Chondrocyte (in vitro differentiated cells): Measurements from ENCODE around the gene LCE2D. TPM values are rescaled to one million over a fixed set of nuclear protein-coding genes. Genes with fewer than 3 reads are reported as not detected.

Experiments
- DNase-seq: peaks from one replicate; pipeline ENCODE4 v3.0.0; 2021; ENCODE audit warnings: mixed read lengths, low spot score
- H3K27ac Mint-ChIP-seq: one replicate; pipeline ENCODE4 v1.8.0; 2021; ENCODE audit warnings: mild to moderate bottlenecking, moderate library complexity, mixed read lengths; ENCODE audit not compliant: unreplicated experiment
- H3K27me3 Mint-ChIP-seq: 2 replicates; pipeline ENCODE4 v1.8.0; 2021; ENCODE audit warnings: low read depth, mixed read lengths
- H3K36me3 Mint-ChIP-seq: 2 replicates; pipeline ENCODE4 v1.8.0; 2021; ENCODE audit warnings: low read depth, mixed read lengths
- H3K4me1 Mint-ChIP-seq: 2 replicates; pipeline ENCODE4 v1.8.0; 2021; ENCODE audit warnings: low read depth, mild to moderate bottlenecking, mixed read lengths
- H3K4me3 Mint-ChIP-seq: one replicate; pipeline ENCODE4 v1.8.0; 2021; ENCODE audit warnings: mild to moderate bottlenecking, moderate library complexity, mixed read lengths; ENCODE audit not compliant: unreplicated experiment
- H3K9me3 Mint-ChIP-seq: 2 replicates; pipeline ENCODE4 v1.8.0; 2021; ENCODE audit warnings: low read depth, mixed read lengths
- CTCF ChIP-seq: fragments of 200-600 bp; sonication (generic); IDR thresholded peaks from 2 replicates; pipeline ENCODE4 v1.5.0; 2021; ENCODE audit warnings: antibody characterized with exemption, mild to moderate bottlenecking, moderate library complexity
- long read RNA-seq: library from polyadenylated mRNA; stranded (forward); transcript quantifications from one replicate; pipeline ENCODE4 v2.0.0, GENCODE V29; 2021
- total RNA-seq: library from RNA; stranded (reverse); gene quantifications from 3 replicates; pipeline ENCODE4 v1.2.1, GENCODE V29; 2021

LCE2D gene
- not detected in 3 replicates for total RNA-seq
- long read RNA-seq = 0 reads

DNA sequence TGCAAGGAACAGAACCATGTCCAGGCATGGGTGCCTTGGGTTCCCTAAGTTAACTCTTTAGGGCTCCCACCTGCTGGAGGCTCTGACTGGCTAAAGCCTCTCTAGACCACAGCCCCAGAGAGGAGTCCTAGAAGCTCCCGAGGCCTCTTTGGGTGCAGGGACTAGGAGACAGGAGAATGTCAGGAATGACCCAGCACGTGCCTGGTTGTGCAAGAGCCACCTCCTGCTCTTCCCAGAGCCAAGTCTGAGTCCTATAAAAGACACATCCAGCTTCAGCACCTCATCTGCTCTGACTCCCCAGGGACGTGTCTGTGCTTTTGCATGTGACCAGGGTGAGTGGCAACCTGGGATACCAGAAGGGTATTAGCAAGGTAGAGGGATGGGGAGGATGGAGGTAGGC, at the start of gene LCE2D:
Gene LCE2D (plus strand): TSS at position 283 of the 400 bp plus-strand sequence. CDS start 726 bp downstream, outside the sequence.
- peaks cover 1% of the 10 kb centered on the region for H3K27me3 Mint-ChIP-seq

DNA sequence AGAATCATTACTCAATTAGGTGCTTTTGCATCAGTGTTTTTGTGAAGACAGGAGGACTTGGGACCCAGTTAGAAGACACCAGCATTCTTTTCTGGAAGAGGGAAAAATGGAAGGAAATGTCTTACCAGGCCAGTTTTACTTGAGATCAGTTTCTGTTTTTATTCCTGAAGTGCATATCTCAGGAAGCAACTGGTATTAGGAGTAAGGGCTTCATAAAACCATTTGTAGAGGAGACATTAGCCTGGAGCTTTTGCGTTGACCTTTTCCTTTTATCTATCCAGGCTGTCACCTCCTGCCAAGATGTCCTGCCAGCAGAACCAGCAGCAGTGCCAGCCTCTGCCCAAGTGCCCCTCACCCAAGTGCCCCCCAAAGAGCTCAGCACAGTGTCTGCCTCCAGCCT, 49.7 kb upstream of the LCE2D start, which contains the start of gene LCE3B:
Gene LCE3B (plus strand): TSS at position 301 of the 400 bp plus-strand sequence. CDS start 0 bp downstream, at position 301.
- no peaks in the 10 kb centered on the region for H3K4me1 Mint-ChIP-seq
- H3K36me3 Mint-ChIP-seq = peaks cover 1% of the 10 kb centered on the region
- no peak for DNase-seq
- no peaks in the 10 kb centered on the region for H3K27me3 Mint-ChIP-seq
- H3K27ac Mint-ChIP-seq = no peak within 1 kb of the TSS
- peaks cover 20% of the 10 kb centered on the region for H3K9me3 Mint-ChIP-seq
- H3K4me3 Mint-ChIP-seq = no peak within 1 kb of the TSS
- TF ChIP-seq CTCF = no peak

More for the DNA sequence above, at the start of gene LCE2D:
- Mint-ChIP-seq H3K9me3 (peaks cover 7% of the 10 kb centered on the region), H3K4me3 (no peak within 1 kb of the TSS), H3K36me3 (no peaks in the 10 kb centered on the region), H3K27ac (no peak within 1 kb of the TSS), H3K4me1 (no peaks in the 10 kb centered on the region)
- no peak for TF ChIP-seq CTCF
- DNase-seq = no peak

GRCh38 chr1:152621993-152622392, 41.2 kb upstream of the LCE2D start:
- Mint-ChIP-seq H3K4me3 (no peak overlapping the region), H3K27me3 (no peaks in the 10 kb centered on the region)
- TF ChIP-seq CTCF = no peak

GRCh38 chr1:152622803-152623202, 40.4 kb upstream of the LCE2D start, which contains the start of gene LCE3A:
TSS of gene LCE3A (minus strand) at chr1:152623103. CDS start at chr1:152623103, 0 bp downstream.
- no peaks in the 10 kb centered on the region for H3K4me1 Mint-ChIP-seq
- H3K36me3 Mint-ChIP-seq = peaks cover 4% of the 10 kb centered on the region
- no peak within 1 kb of the TSS for H3K27ac Mint-ChIP-seq
- H3K4me3 Mint-ChIP-seq = no peak within 1 kb of the TSS
- H3K27me3 Mint-ChIP-seq = no peaks in the 10 kb centered on the region
- no peak for TF ChIP-seq CTCF
- peaks cover 77% of the 10 kb centered on the region for H3K9me3 Mint-ChIP-seq
- no peak for DNase-seq

More at GRCh38 chr1:152621993-152622392, 41.2 kb upstream of the LCE2D start:
- DNase-seq = no peak
- Mint-ChIP-seq H3K27ac (no peak overlapping the region), H3K4me1 (no peaks in the 10 kb centered on the region), H3K9me3 (peaks cover 74% of the 10 kb centered on the region), H3K36me3 (peaks cover 4% of the 10 kb centered on the region)

GRCh38 chr1:152623203-152623844, 39.9 kb upstream of the LCE2D start:
- Mint-ChIP-seq H3K36me3 (peaks cover 4% of the 10 kb centered on the region), H3K27me3 (no peaks in the 10 kb centered on the region), H3K4me3 (no peak overlapping the region), H3K27ac (no peak overlapping the region), H3K9me3 (peaks cover 76% of the 10 kb centered on the region), H3K4me1 (no peaks in the 10 kb centered on the region)
- no peak for TF ChIP-seq CTCF
- DNase-seq = no peak
